ENCODE results near the gene NALF2. TPM values are rescaled to one million over a fixed set of nuclear protein-coding genes. Genes with fewer than 3 reads are reported as not detected.

The NALF2 gene
- polyA plus RNA-seq, 1 donor from 2014 or later, result 5.4 TPM

DNA sequence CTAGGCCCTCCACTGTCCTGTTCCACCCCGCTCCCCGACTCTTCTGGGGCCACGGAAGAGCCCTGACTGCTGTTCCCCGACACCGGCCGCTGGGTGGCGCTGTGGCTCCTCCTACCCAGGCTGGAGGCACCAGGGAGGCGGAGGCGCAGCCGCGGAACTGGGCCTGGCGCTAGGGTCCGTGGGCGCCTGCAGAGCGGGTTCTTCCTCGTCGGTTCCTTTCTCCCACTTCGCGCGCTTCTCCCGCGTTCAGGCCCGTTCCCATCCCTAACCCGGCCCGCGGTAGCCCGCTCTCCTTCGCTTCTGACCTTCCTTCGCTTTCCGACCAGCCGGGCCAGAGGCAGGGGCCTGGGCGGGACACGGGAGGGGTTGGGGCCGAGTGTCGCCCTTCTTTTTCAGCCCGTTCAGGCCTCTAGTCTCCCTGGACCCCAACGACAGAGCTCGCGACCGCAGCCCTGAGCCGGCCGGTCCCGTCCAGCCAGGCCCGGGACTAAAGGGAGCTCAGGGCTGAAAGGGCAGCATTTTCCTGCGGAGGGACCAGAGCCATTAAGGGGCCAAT, 34.3 kb downstream of the NALF2 start:
- no peak overlapping the region for H2AFZ ChIP-seq (ENCODE audit: low read depth, low read length)
- H3K9me3 ChIP-seq (ENCODE audit: low read length), result no peaks in the 10 kb centered on the region
- no peak overlapping the region for H3K4me2 ChIP-seq (ENCODE audit: low read length)

GRCh38 chrX:69539437-69539836, 35.3 kb downstream of the NALF2 start:
- Histone ChIP-seq H3K4me2 (ENCODE audit: low read length) (no peak overlapping the region), H3K9me2 (ENCODE audit: insufficient read depth, low read length) (no peaks in the 10 kb centered on the region), H3K4me3 (ENCODE audit: low read length) (no peak overlapping the region), H3F3A (ENCODE audit: insufficient read depth, low read length, poor library complexity, severe bottlenecking) (no peaks in the 10 kb centered on the region), H3K9me3 (ENCODE audit: low read length) (no peaks in the 10 kb centered on the region), H3K27me3 (ENCODE audit: insufficient read depth, low read depth, low read length) (no peaks in the 10 kb centered on the region), H2AFZ (ENCODE audit: low read depth, low read length) (no peak overlapping the region), H4K20me1 (ENCODE audit: insufficient read depth) (no peaks in the 10 kb centered on the region), H3K27ac (ENCODE audit: low read length) (no peak overlapping the region), H3K9ac (ENCODE audit: low read length) (no peak overlapping the region), H3K79me2 (replicated peaks; ENCODE audit: insufficient read depth, low read length) (no peaks in the 10 kb centered on the region), H3K36me3 (ENCODE audit: insufficient read depth, low read length) (no peaks in the 10 kb centered on the region)
- no peak for TF ChIP-seq CTCF (IDR thresholded peaks at IDR 0.05; ENCODE audit: poor library complexity, severe bottlenecking)
- TF ChIP-seq RAD21 (conservative IDR thresholded peaks at IDR 0.05), result no peak
- TF ChIP-seq POLR2AphosphoS5 (IDR thresholded peaks at IDR 0.05), result no peak
- TF ChIP-seq MXI1 (conservative IDR thresholded peaks at IDR 0.05; ENCODE audit: poor library complexity, severe bottlenecking), result no peak
- TF ChIP-seq, protein P1, sequence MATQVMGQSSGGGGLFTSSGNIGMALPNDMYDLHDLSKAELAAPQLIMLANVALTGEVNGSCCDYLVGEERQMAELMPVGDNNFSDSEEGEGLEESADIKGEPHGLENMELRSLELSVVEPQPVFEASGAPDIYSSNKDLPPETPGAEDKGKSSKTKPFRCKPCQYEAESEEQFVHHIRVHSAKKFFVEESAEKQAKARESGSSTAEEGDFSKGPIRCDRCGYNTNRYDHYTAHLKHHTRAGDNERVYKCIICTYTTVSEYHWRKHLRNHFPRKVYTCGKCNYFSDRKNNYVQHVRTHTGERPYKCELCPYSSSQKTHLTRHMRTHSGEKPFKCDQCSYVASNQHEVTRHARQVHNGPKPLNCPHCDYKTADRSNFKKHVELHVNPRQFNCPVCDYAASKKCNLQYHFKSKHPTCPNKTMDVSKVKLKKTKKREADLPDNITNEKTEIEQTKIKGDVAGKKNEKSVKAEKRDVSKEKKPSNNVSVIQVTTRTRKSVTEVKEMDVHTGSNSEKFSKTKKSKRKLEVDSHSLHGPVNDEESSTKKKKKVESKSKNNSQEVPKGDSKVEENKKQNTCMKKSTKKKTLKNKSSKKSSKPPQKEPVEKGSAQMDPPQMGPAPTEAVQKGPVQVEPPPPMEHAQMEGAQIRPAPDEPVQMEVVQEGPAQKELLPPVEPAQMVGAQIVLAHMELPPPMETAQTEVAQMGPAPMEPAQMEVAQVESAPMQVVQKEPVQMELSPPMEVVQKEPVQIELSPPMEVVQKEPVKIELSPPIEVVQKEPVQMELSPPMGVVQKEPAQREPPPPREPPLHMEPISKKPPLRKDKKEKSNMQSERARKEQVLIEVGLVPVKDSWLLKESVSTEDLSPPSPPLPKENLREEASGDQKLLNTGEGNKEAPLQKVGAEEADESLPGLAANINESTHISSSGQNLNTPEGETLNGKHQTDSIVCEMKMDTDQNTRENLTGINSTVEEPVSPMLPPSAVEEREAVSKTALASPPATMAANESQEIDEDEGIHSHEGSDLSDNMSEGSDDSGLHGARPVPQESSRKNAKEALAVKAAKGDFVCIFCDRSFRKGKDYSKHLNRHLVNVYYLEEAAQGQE (IDR thresholded peaks at IDR 0.05; ENCODE audit: borderline replicate concordance), result no peak
- no peak for TF ChIP-seq SMC3 (conservative IDR thresholded peaks at IDR 0.05; ENCODE audit: poor library complexity)
- no peak for TF ChIP-seq EP300 (conservative IDR thresholded peaks at IDR 0.05; ENCODE audit: poor library complexity, severe bottlenecking)
- no peak for TF ChIP-seq EZH2 (IDR thresholded peaks at IDR 0.05; ENCODE audit: borderline replicate concordance, insufficient read depth, low read length, poor library complexity, severe bottlenecking)
- no peak for TF ChIP-seq TAF1 (IDR thresholded peaks at IDR 0.05; ENCODE audit: low read depth)

More for the DNA sequence above, 34.3 kb downstream of the NALF2 start:
- H3F3A ChIP-seq (ENCODE audit: insufficient read depth, low read length, poor library complexity, severe bottlenecking), result no peaks in the 10 kb centered on the region
- H3K79me2 ChIP-seq (replicated peaks; ENCODE audit: insufficient read depth, low read length), result no peaks in the 10 kb centered on the region
- no peak overlapping the region for H3K27ac ChIP-seq (ENCODE audit: low read length)
- TF ChIP-seq POLR2AphosphoS5 (IDR thresholded peaks at IDR 0.05) (no peak), CTCF (IDR thresholded peaks at IDR 0.05; ENCODE audit: poor library complexity, severe bottlenecking) (no peak), MXI1 (conservative IDR thresholded peaks at IDR 0.05; ENCODE audit: poor library complexity, severe bottlenecking) (no peak), EP300 (conservative IDR thresholded peaks at IDR 0.05; ENCODE audit: poor library complexity, severe bottlenecking) (no peak), TAF1 (IDR thresholded peaks at IDR 0.05; ENCODE audit: low read depth) (no peak), RAD21 (conservative IDR thresholded peaks at IDR 0.05) (no peak), SMC3 (conservative IDR thresholded peaks at IDR 0.05; ENCODE audit: poor library complexity) (no peak), EZH2 (IDR thresholded peaks at IDR 0.05; ENCODE audit: borderline replicate concordance, insufficient read depth, low read length, poor library complexity, severe bottlenecking) (no peak)
- TF ChIP-seq, protein P1 (IDR thresholded peaks at IDR 0.05; ENCODE audit: borderline replicate concordance), result no peak
- no peaks in the 10 kb centered on the region for H3K9me2 ChIP-seq (ENCODE audit: insufficient read depth, low read length)
- H3K4me3 ChIP-seq (ENCODE audit: low read length), result no peak overlapping the region
- H4K20me1 ChIP-seq (ENCODE audit: insufficient read depth), result no peaks in the 10 kb centered on the region
- no peaks in the 10 kb centered on the region for H3K27me3 ChIP-seq (ENCODE audit: insufficient read depth, low read depth, low read length)
- H3K9ac ChIP-seq (ENCODE audit: low read length), result no peak overlapping the region
- H3K36me3 ChIP-seq (ENCODE audit: insufficient read depth, low read length), result no peaks in the 10 kb centered on the region
